MM.1S (cell line): ENCODE measurements around the gene OGT.

Experiments
- EZH2 ChIP-seq: fragments of 300-600 bp; sonication (generic); optimal IDR thresholded peaks from 2 replicates; pipeline ENCODE3; 2017; ENCODE audit warnings: low read depth, mild to moderate bottlenecking, antibody characterized with exemption, low read length, mixed read lengths
- EZH2phosphoT487 ChIP-seq: fragments of 300-600 bp; sonication (generic); IDR thresholded peaks from 2 replicates; pipeline ENCODE4 v1.6.1; 2018; ENCODE audit warnings: antibody characterized with exemption, low read length
- TF ChIP-seq, protein P1 (sequence below): fragments of 300-600 bp; sonication (generic); IDR thresholded peaks from 2 replicates; pipeline ENCODE4 v1.5.1; 2016; ENCODE audit warnings: antibody characterized with exemption, low read length, mixed read lengths

DNA sequence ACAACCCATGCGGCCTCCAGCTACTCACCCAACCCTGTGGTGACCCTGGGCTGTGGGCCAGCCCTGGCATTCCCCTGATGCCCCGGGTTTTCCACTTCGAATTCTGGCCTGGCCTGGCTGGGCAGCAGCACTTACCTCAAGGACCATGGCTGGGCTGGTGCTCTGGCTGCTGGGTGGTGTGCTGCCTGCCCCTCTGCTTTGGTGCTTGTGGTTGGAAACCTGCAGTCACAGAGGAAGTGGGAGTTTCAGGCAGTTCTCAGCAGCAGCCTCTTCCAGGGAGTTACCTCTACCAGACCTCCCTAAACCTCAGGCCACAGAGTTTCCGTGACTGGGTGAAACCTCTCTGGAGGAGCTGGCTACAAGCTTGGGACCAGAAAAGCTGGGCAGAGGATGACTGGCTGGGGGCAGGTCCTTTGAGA, 85.4 kb downstream of the OGT start, which contains the start of gene CXCR3:
- TF ChIP-seq, protein P1, sequence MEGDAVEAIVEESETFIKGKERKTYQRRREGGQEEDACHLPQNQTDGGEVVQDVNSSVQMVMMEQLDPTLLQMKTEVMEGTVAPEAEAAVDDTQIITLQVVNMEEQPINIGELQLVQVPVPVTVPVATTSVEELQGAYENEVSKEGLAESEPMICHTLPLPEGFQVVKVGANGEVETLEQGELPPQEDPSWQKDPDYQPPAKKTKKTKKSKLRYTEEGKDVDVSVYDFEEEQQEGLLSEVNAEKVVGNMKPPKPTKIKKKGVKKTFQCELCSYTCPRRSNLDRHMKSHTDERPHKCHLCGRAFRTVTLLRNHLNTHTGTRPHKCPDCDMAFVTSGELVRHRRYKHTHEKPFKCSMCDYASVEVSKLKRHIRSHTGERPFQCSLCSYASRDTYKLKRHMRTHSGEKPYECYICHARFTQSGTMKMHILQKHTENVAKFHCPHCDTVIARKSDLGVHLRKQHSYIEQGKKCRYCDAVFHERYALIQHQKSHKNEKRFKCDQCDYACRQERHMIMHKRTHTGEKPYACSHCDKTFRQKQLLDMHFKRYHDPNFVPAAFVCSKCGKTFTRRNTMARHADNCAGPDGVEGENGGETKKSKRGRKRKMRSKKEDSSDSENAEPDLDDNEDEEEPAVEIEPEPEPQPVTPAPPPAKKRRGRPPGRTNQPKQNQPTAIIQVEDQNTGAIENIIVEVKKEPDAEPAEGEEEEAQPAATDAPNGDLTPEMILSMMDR, result no peak
- TF ChIP-seq EZH2phosphoT487 (no peak), EZH2 (no peak)
